Duodenal mucosa (tissue), 2 donors: ENCODE data around the gene ABCA4.
"Not testable (repeated sequence)": the region's sequence is repeated elsewhere in the genome, so short reads cannot be mapped to it uniquely, and the experiment has no call there.

Experiments used
- H3K27ac ChIP-seq: one replicate; pipeline ENCODE4 v1.7.0; 2013; ENCODE audit warnings: low read depth, low read length
- H3K27me3 ChIP-seq, 2 donors: one replicate each; pipeline ENCODE4 v1.7.0; 2013; ENCODE audit warnings: low read length in 2 of 2, control low read depth in 1 of 2; ENCODE audit not compliant: insufficient read depth in 2 of 2, control insufficient read depth in 1 of 2
- H3K36me3 ChIP-seq, 2 donors: one replicate each; pipeline ENCODE4 v1.7.0; 2013; ENCODE audit warnings: low read length in 2 of 2, control low read depth in 1 of 2; ENCODE audit not compliant: insufficient read depth in 2 of 2, control insufficient read depth in 1 of 2
- H3K4me1 ChIP-seq, 2 donors: one replicate each; pipeline ENCODE4 v1.7.0; 2013; ENCODE audit warnings: low read length in 2 of 2, control low read depth in 1 of 2; ENCODE audit not compliant: insufficient read depth in 2 of 2, control insufficient read depth in 1 of 2
- H3K4me3 ChIP-seq, 2 donors: one replicate each; pipeline ENCODE4 v1.7.0; 2013; ENCODE audit warnings: low read length in 2 of 2, low read depth in 1 of 2
- H3K9ac ChIP-seq, 2 donors: one replicate each; pipeline ENCODE4 v1.7.0; 2013; ENCODE audit warnings: low read length in 2 of 2, low read depth in 1 of 2
- H3K9me3 ChIP-seq, 2 donors: one replicate each; pipeline ENCODE4 v1.7.0; 2013; ENCODE audit warnings: low read length in 2 of 2, control low read depth in 1 of 2; ENCODE audit not compliant: control insufficient read depth in 1 of 2

Gene ABCA4

GRCh38 chr1:94006604-94007003 is 114.3 kb downstream of the ABCA4 start:
- no peaks in the 10 kb centered on the region for H3K9me3 ChIP-seq
- peaks cover 0 to 4% of the 10 kb centered on the region in 2 donors for H3K4me1 ChIP-seq
- no peaks in the 10 kb centered on the region for H3K36me3 ChIP-seq
- no peak overlapping the region for H3K4me3 ChIP-seq
- H3K9ac ChIP-seq, result no peak overlapping the region
- no peaks in the 10 kb centered on the region for H3K27me3 ChIP-seq
- no peak overlapping the region for H3K27ac ChIP-seq

GRCh38 chr1:94004924-94005323 is 116.0 kb downstream of the ABCA4 start:
- Histone ChIP-seq H3K27me3 (no peaks in the 10 kb centered on the region), H3K36me3 (no peaks in the 10 kb centered on the region), H3K4me3 (no peak overlapping the region), H3K9ac (no peak overlapping the region), H3K9me3 (no peaks in the 10 kb centered on the region), H3K27ac (no peak overlapping the region), H3K4me1 (peaks cover 0 to 4% of the 10 kb centered on the region in 2 donors)

GRCh38 chr1:94002046-94002787 is 118.7 kb downstream of the ABCA4 start:
- Histone ChIP-seq H3K36me3 (no peaks in the 10 kb centered on the region), H3K4me1 (peaks cover 0 to 4% of the 10 kb centered on the region in 2 donors), H3K27me3 (peaks cover 0 to 3% of the 10 kb centered on the region in 2 donors), H3K9ac (no peak overlapping the region), H3K4me3 (no peak overlapping the region), H3K9me3 (no peaks in the 10 kb centered on the region), H3K27ac (no peak overlapping the region)

- Histone ChIP-seq H3K9ac (no peak overlapping the region), H3K9me3 (no peaks in the 10 kb centered on the region), H3K4me3 (no peak overlapping the region), H3K36me3 (no peaks in the 10 kb centered on the region), H3K27ac (no peak overlapping the region), H3K27me3 (peaks cover 0 to 3% of the 10 kb centered on the region in 2 donors), H3K4me1 (peaks cover 0 to 4% of the 10 kb centered on the region in 2 donors)
Measured at GRCh38 chr1:94001397-94002045, 119.4 kb downstream of the ABCA4 start.

GRCh38 chr1:94000510-94001282 is 120.3 kb downstream of the ABCA4 start:
- no peaks in the 10 kb centered on the region for H3K9me3 ChIP-seq
- H3K27ac ChIP-seq, result no peak overlapping the region

GRCh38 chr1:93999840-94000415 is 121.0 kb downstream of the ABCA4 start:
- Histone ChIP-seq H3K4me1 (peaks cover 0 to 4% of the 10 kb centered on the region in 2 donors), H3K27me3 (peaks cover 0 to 3% of the 10 kb centered on the region in 2 donors), H3K27ac (no peak overlapping the region), H3K9ac (no peak overlapping the region), H3K36me3 (no peaks in the 10 kb centered on the region), H3K9me3 (no peaks in the 10 kb centered on the region), H3K4me3 (no peak overlapping the region)

More at GRCh38 chr1:94000510-94001282, 120.3 kb downstream of the ABCA4 start:
- no peak overlapping the region for H3K4me3 ChIP-seq
- H3K27me3 ChIP-seq, result peaks cover 0 to 3% of the 10 kb centered on the region in 2 donors
- H3K36me3 ChIP-seq, result no peaks in the 10 kb centered on the region
- peaks cover 0 to 4% of the 10 kb centered on the region in 2 donors for H3K4me1 ChIP-seq
- H3K9ac ChIP-seq, result no peak overlapping the region

- H3K4me3 ChIP-seq, H3K27me3 ChIP-seq, H3K9me3 ChIP-seq, H3K4me1 ChIP-seq, H3K36me3 ChIP-seq, H3K9ac ChIP-seq, H3K27ac ChIP-seq: not testable (repeated sequence)
Measured at GRCh38 chr1:93998532-93998931, 122.4 kb downstream of the ABCA4 start.

- peaks cover 0 to 3% of the 10 kb centered on the region in 2 donors for H3K27me3 ChIP-seq
- peaks cover 4 to 6% of the 10 kb centered on the region in 2 donors for H3K4me1 ChIP-seq
- no peak overlapping the region for H3K4me3 ChIP-seq
- H3K9ac ChIP-seq, result no peak overlapping the region
- no peaks in the 10 kb centered on the region for H3K36me3 ChIP-seq
- H3K9me3 ChIP-seq, result no peaks in the 10 kb centered on the region
- no peak overlapping the region for H3K27ac ChIP-seq
Measured at GRCh38 chr1:93997756-93998155, 123.2 kb downstream of the ABCA4 start.

GRCh38 chr1:93995837-93996536 is 125.0 kb downstream of the ABCA4 start:
- H3K9ac ChIP-seq, result no peak overlapping the region
- no peaks in the 10 kb centered on the region for H3K9me3 ChIP-seq
- no peak overlapping the region for H3K27ac ChIP-seq
- peaks cover 0 to 7% of the 10 kb centered on the region in 2 donors for H3K4me1 ChIP-seq
- no peak overlapping the region for H3K4me3 ChIP-seq
- H3K36me3 ChIP-seq, result no peaks in the 10 kb centered on the region
- H3K27me3 ChIP-seq, result peaks cover 0 to 3% of the 10 kb centered on the region in 2 donors
